Cerebellar cortex (tissue), 1 donor: ENCODE measurements around the gene LSM2.
A peak's percentile ranks its signal among the peaks of the same experiment; 100 is the strongest.

Source experiments
- DNase-seq: peaks from one replicate; pipeline ENCODE4 v3.0.0-alpha.2; 2015; ENCODE audit warnings: low spot score

The LSM2 gene

DNA sequence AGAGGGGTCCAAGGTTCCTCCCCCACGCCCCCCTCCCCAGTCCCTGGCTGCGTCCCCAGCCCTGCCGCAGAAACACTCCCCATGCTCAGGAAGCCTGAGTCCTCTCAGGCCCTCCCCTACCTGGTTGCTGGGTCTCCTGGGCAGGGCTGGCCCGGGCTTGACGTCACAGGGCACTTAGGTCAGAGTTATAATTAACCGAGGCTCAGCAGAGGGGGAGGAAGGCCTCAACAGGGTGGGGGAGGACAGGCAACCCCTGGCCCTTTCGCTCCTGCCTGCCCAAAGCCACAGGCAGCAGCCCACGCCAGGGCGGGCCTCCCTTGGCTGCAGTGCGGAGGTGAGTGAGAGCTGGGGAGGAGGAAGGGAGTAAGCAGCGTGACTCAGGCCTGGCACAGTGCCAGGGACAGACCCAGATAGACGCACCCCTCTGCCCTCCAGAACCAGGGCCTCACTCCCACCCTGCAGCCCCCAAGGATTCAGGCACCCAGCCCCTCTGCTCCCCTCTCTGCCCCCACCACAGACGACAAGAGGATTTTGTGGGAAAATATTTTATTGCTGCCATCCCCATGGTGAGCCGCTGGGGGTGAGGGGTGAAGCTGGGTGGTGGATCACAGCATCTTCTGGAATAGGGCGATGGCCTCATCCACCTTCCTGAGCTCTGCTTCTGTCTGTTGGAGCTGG is 29.6 kb downstream of the LSM2 start, which contains the start of gene VWA7:
TSS of gene VWA7 (minus strand) at position 340 of the 678 bp plus-strand sequence. CDS start 549 bp downstream, outside the sequence.
- DNase-seq: peak; percentile 66

DNA sequence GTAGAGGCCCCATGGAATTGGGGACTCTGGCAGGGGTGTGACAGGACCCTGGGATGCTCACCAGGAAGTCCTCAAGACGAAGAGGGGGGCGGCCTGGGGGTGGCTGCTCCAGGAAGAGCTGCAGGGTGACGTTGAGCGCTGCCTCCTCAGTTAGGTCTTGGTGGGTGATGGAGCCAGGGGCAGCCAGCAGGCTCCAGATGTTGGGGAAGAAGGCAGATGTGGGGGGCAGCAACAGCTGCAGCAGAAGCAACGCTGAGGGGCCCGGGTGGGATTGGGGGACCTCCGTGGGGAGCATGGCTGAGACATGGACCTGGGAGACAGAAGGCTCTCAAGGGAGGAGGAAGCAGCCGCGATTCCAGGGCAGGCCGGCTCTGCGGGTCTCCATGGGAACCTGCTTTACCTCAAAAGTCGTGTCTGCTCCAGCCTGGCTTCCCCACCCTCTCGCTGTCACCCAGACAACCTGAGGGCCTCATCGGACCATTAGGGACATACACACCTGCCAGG is 30.2 kb downstream of the LSM2 start:
- DNase-seq: no peak

- DNase-seq: no peak
Measured at GRCh38 chr6:31775633-31776484, 30.9 kb downstream of the LSM2 start.

GRCh38 chr6:31775184-31775583 is 31.6 kb downstream of the LSM2 start:
- no peak for DNase-seq

- DNase-seq: no peak
Measured at GRCh38 chr6:31771992-31772358, 34.8 kb downstream of the LSM2 start.

- no peak for DNase-seq
Measured at GRCh38 chr6:31770860-31771259, 35.9 kb downstream of the LSM2 start.

DNA sequence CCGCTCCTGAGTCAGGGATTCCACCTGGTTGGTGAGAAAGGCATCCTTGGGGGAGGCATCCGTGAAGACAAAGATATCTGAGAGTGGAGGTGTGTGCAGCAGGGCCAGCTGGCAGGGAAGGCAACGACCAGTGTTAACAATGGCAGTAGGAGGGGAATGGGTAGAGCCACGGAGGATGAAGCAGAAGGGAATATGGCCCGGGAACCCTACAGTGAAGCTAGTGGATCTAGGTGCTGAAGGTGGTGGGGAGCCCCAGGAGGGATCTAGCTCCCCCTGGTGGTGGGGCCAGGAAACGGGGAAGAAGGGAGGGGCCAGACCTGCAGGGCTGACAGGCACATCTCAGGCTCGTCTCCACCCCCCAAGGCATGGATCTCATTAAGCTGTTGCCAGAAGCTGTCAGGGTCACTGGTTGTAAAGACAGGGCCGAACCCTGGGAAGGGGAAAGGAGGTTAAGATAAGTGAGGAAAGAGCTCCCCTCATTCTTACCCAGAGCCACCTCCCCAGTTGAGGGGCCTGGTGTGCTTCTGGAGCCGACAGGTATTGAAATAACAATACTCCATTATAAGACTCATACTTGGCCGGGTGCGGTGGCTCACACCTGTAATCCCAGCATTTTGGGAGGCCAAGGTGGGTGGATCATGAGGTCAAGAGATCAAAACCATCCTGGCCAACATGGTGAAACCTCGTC is 36.9 kb downstream of the LSM2 start:
- peak; percentile 53 for DNase-seq

DNA sequence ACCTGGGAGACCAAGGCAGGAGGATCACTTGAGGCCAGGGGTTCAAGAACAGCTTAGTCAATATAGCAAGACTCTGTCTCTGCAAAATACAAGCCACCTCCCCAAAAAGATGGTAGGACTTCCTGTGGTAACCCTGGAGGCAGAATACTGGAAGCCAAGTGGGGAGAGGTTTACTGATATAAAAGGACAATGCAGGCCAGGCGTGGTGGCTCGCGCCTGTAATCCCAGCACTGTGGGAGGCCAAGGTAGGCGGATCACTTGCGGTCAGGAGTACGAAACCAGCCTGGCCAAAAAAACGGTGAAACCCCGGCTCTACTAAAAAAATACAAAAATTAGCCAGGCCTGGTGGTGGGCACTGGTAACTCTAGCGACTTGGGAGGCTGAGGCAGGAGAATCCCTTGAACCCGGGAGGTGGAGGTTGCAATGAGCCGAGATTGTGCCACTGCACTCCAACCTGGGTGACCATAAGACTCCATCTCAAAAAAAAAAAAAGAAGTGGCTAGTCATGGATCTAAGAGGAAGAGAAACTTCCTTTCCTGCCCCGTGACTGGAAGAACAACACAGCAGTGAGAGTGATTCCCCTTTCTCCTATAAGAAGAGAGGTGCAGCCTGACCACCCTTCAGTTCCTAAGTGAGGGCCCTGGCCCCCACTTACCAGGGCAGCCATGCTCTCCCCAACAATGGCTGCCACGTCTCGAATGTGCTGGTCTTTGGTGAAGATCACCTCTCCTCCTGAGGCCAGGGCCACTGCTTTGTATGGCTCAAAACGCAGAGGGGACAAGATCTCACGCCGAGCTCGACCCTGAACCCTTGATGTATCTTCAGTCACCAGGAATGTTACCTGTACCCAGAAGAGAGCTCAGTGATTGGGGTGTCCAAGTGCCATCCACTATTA is 38.2 kb downstream of the LSM2 start:
- DNase-seq: no peak

- DNase-seq: no peak
Measured at GRCh38 chr6:31767096-31767645, 39.6 kb downstream of the LSM2 start.

DNA sequence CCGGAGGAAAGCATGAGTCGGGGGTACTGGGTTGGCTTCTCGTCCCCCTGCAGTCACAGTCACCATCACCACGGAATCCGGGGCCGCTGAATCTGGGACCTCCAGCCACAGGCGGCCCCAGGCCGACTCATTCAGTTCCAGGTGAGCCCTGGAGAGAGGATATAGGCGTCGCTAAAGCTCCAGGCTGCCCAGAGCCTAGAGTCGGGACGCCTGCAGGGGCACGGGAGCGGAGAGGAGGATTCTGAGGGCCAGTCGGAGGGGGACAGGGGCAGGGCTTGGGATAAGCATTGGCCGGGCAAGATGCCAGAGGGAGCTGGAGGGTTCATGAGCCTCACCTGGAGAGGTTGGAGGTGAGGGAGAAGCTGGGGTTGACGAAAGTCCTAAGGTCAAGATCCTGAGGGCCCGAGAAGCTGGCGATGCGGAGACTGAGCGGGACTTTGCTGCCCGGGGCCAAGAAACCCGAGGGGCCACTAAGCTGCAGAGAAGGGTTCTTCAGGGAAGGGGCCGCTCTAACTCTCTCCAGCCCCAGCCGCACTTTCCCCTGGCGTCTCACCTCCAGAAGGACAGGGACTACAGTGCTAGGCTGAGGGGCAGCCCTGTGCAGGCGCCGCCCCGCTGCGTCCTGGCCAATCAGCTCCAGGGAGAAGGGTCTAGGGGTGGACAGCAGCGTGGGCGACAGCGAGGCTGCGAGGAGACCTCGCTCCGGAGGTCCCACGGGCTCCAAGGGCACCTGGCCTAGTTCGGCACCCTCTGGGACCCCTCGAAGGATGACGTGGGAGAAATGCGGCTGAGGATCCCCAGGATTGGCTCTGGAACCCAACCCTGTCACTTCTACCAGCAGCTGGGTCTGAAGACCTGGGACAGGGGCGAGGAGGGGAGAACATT is 40.6 kb downstream of the LSM2 start:
- DNase-seq: no peak

GRCh38 chr6:31765559-31765909 is 41.2 kb downstream of the LSM2 start:
- no peak for DNase-seq

DNA sequence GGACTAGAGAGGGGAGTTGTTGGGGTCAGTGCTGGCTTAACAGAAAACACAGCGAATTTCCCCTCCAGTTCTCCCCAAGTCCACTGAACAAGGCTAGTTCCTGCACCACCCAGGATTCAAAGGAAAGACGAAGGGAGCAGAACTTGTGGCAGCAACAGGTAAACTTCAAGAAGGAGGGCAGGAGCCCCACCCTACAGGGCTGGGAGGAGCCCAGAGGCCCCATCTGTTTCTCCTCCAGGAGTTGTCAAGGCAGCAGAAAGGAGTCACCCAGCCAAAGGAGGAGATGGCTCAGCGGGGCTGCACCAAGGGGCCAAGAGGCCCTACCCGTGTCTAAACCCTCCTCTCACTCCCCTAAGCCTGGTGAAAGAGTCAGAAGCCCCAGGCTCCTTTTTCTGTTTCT is 42.6 kb downstream of the LSM2 start:
- DNase-seq: no peak

- peak; percentile 74 for DNase-seq
Measured at GRCh38 chr6:31763619-31763940, 43.2 kb downstream of the LSM2 start.

DNA sequence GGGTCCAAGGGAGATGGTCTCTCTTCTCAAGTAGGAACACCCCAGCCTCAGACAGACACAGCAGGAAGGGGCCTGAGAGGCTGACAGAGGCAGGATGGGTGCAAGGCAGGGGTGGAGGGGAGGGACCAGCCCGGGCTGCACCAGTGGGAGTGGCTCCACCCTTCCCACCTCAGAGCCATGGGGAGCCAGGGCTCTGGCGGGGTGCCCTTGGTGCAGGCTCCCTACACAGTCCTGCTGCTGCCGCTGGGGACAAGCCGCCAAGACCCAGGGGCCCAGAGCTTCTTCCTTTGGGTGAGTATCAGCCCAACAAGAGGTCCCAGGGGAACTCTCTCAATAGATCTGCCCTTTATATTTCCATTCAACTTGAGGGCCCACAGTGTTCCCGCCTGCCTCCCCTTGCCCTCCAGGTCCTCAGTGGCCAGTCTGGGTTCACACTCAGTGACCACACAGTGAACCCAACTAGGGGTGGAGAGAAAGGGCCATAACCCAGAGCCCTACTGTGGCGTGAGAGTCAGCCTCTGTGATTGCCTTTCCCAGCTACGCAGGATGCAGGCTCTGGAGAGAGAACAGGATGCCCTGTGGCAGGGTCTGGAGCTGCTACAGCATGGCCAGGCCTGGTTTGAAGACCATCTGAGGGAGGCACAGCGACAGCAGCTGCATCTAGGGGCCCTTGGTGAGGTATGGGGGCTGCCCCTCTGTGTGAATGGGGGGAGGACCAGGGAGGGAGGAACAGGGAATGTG is 43.7 kb downstream of the LSM2 start:
- DNase-seq: no peak

GRCh38 chr6:31762356-31762755 is 44.4 kb downstream of the LSM2 start, which contains the start of gene SAPCD1:
Gene SAPCD1, plus strand, starts transcription at chr6:31762656. Its CDS starts 399 bp downstream, at chr6:31763055.
- no peak for DNase-seq

DNA sequence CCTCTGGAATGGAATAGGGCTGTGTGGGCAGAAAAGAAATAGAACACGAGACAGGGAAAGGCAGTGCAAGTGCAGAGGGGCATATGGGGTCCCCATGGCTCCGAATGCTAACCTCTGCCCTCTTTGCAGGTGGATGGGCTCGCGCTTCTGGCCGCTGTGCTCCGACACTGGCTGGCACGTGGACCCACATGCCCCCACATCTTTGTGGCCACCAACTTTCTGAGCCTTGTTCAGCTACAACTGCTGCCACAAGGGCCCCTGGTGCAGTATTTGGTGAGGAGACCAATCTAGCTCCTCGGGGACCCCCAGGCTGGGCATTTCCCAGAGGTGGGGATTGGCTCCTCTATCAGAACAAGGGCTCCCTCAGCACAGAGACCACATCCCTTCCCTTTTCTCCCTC is 45.4 kb downstream of the LSM2 start:
- DNase-seq: no peak

DNA sequence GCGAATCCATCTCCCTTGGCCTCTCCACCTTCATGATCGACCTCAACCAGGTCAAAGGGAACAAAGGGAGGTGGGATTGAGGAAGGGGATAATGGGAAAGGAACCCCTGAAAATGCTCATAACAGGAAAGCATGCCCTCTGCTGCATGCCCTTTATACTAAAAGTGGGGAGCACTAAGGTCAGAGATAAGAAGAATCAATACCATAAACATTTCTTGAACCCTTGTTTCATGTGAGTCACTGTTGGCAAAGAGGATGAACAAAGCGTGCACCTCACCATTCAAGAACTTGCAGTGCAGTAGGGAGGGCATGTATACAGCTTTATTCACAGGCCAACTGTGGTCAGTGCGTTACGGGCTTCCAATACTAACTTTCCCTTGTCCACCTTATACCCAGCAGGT is 46.0 kb downstream of the LSM2 start:
- no peak for DNase-seq

DNA sequence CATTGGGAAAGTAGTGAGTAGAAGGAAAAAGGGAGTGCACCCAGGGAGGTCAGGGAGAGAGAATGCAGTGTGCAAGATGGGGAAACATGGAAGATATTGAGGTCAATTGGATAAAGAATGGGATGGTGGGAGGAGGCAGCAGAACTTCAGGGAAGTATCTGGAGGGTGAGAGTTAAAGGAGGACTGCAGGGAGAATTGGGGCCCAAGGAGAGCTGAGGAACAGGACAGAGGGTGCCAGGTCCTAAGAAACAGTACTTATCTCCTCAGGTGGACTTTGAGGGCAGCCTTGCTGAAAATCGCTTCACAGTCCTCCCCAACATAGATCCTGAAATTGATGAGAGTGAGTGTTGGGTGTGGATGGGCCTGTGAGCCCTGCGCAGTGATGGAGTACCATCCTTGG is 48.5 kb downstream of the LSM2 start:
- DNase-seq: no peak

DNA sequence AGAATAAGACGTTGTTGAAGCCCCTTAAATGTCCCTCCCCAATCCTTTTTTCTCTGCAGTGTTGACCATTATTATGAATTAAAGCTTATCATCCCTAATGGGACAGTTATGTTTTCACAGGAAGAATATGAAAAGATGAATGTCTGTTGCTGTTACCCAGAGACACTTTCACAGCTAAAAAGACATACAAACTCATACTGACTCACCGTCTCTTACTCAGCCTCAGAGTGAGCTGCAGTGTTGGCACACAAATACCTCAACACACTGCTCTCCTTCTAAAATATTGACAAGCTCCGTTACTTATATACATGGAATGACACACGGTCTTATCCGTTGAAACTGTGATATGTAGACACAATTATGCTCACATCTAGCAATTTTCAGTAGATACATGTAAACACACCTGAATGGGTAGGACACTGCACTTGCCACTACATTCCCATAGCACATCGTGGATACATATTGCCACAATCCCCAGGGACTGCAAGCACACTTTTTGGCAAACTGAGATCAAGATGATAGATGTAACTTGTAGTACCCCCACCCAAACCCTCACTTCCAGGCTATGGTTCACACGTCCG is 53.9 kb downstream of the LSM2 start:
- DNase-seq: no peak
